Ascending aorta (tissue), 2 donors: ENCODE data around the gene CTRL. TPM values are rescaled to one million over a fixed set of nuclear protein-coding genes. Genes with fewer than 3 reads are reported as not detected.
A peak's percentile ranks its signal among the peaks of the same experiment; 100 is the strongest.

Experiments used
- DNase-seq, 2 donors: peaks; one replicate each; pipeline ENCODE4 v3.0.0-alpha.2; 2019; ENCODE audit warnings: low spot score in 2 of 2
- H3K27ac ChIP-seq, 2 donors: fragments of 200-600 bp; sonication (generic); one replicate each; pipeline ENCODE4 v1.5.1; 2016 to 2017; ENCODE audit warnings: mild to moderate bottlenecking in 1 of 2
- H3K27me3 ChIP-seq: fragments of 200-600 bp; sonication (generic); one replicate; pipeline ENCODE4 v1.5.1; 2017
- H3K36me3 ChIP-seq, 2 donors: fragments of 200-600 bp; sonication (generic); one replicate each; pipeline ENCODE4 v1.5.1; 2016
- H3K4me1 ChIP-seq, 2 donors: fragments of 200-600 bp; sonication (generic); one replicate each; pipeline ENCODE4 v1.5.1; 2016 to 2017; ENCODE audit warnings: mild to moderate bottlenecking in 1 of 2
- H3K4me3 ChIP-seq, 2 donors: fragments of 200-600 bp; sonication (generic); one replicate each; pipeline ENCODE4 v1.5.1; 2016 to 2017; ENCODE audit warnings: mild to moderate bottlenecking in 1 of 2
- H3K9me3 ChIP-seq, 2 donors: fragments of 200-600 bp; sonication (generic); one replicate each; pipeline ENCODE4 v1.5.1; 2016
- CTCF ChIP-seq, 3 experiments: fragments of 200-600 bp in 2 of 3; fragments of 450-650 bp in 1 of 3; sonication (generic) in 2 of 3; IDR thresholded peaks; one replicate each; pipeline ENCODE4 v1.5.1; 2016 to 2019; ENCODE audit warnings: antibody characterized with exemption in 3 of 3, mild to moderate bottlenecking in 1 of 3, moderate library complexity in 1 of 3
- intact Hi-C: fragments of 100-400 bp; cut with DNase I; formaldehyde crosslinking; loops from one replicate; pipeline ENCODE4 v1.15.1; 2023
- total RNA-seq: library from RNA; depleted of rRNA; stranded (reverse); fragments of >200 nt; gene quantifications from one replicate; pipeline ENCODE4 v1.1.0, GENCODE V29; 2016

Gene CTRL
- total RNA-seq, 1 donor from 2014 or later: 0.43 TPM

DNA sequence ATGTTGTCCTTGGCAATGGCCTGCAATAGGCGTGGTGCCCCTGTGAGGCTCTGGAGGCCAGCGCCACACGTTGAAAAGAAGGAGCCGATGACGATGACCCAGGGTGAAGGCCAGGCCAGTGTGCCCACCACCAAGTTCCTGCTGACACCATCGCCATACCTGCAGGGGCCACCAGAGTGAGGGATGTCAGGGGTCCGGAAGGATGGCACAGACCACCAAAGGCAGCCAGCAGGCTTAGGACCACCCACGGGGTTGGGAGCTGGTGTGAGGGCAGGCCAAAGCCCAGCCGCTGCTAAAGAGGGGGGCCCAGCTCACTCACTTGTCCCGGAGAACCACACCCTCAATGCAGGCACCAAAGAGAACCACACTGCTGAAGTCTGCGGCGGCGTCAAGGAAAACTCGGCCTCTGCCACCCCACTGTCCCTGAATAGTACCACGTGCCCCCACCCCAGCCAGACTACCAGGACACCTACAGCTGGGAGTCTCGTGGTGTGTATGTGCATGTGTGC lies 18.7 kb upstream of the CTRL start:
- no peak for TF ChIP-seq CTCF (IDR thresholded peaks at IDR 0.05)
- Histone ChIP-seq H3K27ac (no peak overlapping the region), H3K36me3 (peaks cover 96 to 100% of the 10 kb centered on the region in 2 donors), H3K9me3 (no peaks in the 10 kb centered on the region), H3K4me3 (no peak overlapping the region), H3K27me3 (no peaks in the 10 kb centered on the region), H3K4me1 (no peaks in the 10 kb centered on the region)
- intact Hi-C loops: no loop called here
- DNase-seq: no peak

DNA sequence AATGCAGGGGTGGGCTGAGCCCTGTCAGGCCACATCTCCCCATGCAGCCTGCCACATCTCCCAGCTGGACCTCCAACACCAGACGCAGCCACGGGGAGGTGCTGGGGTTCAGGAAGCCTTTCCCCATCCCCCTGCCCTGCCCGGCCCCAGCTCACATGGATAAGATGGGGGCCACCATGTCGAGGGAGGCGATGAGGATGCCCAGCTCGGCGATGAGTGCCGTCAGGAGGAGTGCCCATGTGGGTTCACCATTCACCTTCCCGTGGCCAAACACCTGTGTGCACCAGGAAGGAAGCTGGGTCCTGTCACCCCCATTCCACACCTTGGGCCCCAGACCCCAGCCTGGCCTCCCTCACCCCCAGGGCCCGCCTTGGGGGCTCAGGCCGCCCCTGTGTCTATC lies 18.0 kb upstream of the CTRL start:
- no peaks in the 10 kb centered on the region for H3K9me3 ChIP-seq
- no peak overlapping the region for H3K27ac ChIP-seq
- peaks cover 96 to 100% of the 10 kb centered on the region in 2 donors for H3K36me3 ChIP-seq
- no peak for DNase-seq
- peaks cover under 1 to 2% of the 10 kb centered on the region in 2 donors for H3K4me1 ChIP-seq
- no peak for TF ChIP-seq CTCF (IDR thresholded peaks at IDR 0.05)
- H3K4me3 ChIP-seq: no peak overlapping the region
- H3K27me3 ChIP-seq: no peaks in the 10 kb centered on the region
- intact Hi-C loops: loop anchor here (10.0 kb wide), 1 partner anchor 1025 kb away; the partner anchor contains the start of gene RRAD

DNA sequence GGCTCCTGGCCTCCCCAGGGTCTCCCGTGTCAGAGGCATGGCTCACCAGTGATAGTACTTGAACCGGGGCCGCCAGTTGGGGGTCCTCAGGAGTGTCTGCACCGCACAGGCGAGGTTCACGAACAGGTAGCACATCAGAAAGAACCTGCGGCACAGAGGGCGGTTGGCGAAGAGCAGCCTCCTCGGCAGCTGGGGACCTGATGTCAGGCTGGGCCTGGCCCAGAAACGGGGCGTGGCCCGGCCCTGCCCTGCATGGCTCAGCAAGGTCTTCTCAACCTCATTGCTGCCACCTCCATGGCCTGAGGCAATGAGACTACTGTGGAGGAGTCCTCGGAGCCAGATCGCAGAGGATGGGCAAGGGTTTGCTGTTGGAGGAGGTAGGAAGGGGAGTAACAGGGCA lies 16.4 kb upstream of the CTRL start:
- H3K36me3 ChIP-seq: peaks cover 81 to 89% of the 10 kb centered on the region in 2 donors
- DNase-seq: no peak
- intact Hi-C loops: loop anchor here (10.0 kb wide), 1 partner anchor 1023 kb away; the partner anchor contains the start of gene RRAD
- no peaks in the 10 kb centered on the region for H3K27me3 ChIP-seq
- peak overlapping the region in 1 of 2 donors; percentile 9 for H3K27ac ChIP-seq
- no peak for TF ChIP-seq CTCF (IDR thresholded peaks at IDR 0.05)
- no peak overlapping the region for H3K4me3 ChIP-seq
- no peaks in the 10 kb centered on the region for H3K9me3 ChIP-seq
- H3K4me1 ChIP-seq: peaks cover 5 to 13% of the 10 kb centered on the region in 2 donors

DNA sequence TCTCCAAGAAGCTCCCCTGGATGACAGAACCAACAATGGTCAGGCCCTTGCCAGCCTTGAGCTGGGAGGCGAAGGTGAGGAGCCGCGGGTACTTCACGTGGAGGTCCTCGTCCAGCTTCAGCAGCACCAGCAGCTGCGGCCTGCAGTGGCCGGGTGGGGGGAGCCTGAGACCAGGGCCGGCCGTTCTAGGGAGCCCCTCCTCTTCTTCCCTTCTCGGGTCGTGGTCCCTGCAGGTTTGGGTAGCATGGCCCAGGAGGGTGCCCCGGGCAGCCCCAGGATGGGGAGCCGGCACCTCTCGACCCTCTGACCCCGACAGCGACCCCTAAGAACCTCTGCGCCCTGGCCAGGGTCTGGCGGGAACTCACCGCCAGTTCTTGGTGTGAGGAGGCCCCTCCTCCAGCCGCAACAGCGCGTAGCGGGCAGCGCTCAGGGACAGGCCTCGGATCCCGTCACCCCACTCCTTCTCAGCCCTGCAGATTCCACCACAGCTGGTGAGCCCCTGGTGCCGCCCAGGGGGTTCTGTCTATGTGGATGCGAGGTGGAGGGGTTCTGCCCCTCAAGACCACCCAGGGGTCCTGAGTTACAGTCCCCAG lies 15.4 kb upstream of the CTRL start:
- H3K36me3 ChIP-seq: peaks cover 81 to 89% of the 10 kb centered on the region in 2 donors
- peaks cover 5 to 13% of the 10 kb centered on the region in 2 donors for H3K4me1 ChIP-seq
- H3K9me3 ChIP-seq: no peaks in the 10 kb centered on the region
- no peak overlapping the region for H3K27ac ChIP-seq
- no peak for TF ChIP-seq CTCF (IDR thresholded peaks at IDR 0.05)
- no peaks in the 10 kb centered on the region for H3K27me3 ChIP-seq
- no peak overlapping the region for H3K4me3 ChIP-seq
- no peak for DNase-seq
- intact Hi-C loops: loop anchor here (10.0 kb wide), 1 partner anchor 1022 kb away; the partner anchor contains the start of gene RRAD

- no peak for TF ChIP-seq CTCF (IDR thresholded peaks at IDR 0.05)
- intact Hi-C loops: loop anchor here (10.0 kb wide), 1 partner anchor 1021 kb away; the partner anchor contains the start of gene RRAD
- Histone ChIP-seq H3K36me3 (peaks cover 79 to 86% of the 10 kb centered on the region in 2 donors), H3K27me3 (no peaks in the 10 kb centered on the region), H3K9me3 (no peaks in the 10 kb centered on the region), H3K4me1 (peaks cover 5 to 13% of the 10 kb centered on the region in 2 donors), H3K4me3 (no peak overlapping the region), H3K27ac (no peak overlapping the region)
- DNase-seq: no peak
Measured at GRCh38 chr16:67946128-67946569, 14.5 kb upstream of the CTRL start.
